Right hindlimb (tissue), 1 donor: ENCODE results near the gene INTS6.

Experiments
- DNase-seq: peaks from one replicate; pipeline ENCODE4 v3.0.0-alpha.2; 2018

Gene INTS6

GRCh38 chr13:51341791-51342190, 111.0 kb downstream of the INTS6 start:
- DNase-seq: no peak

GRCh38 chr13:51341232-51341631, 111.6 kb downstream of the INTS6 start:
- no peak for DNase-seq

- no peak for DNase-seq
Observed at GRCh38 chr13:51339952-51340732, 112.7 kb downstream of the INTS6 start.

- DNase-seq: no peak
Observed at GRCh38 chr13:51339354-51339753, 113.5 kb downstream of the INTS6 start, which contains the start of gene SERPINE3. Gene SERPINE3 (plus strand): TSS chr13:51339691. CDS start chr13:51341092, 1,401 bp downstream.

- no peak for DNase-seq
Observed at GRCh38 chr13:51336746-51337145, 116.1 kb downstream of the INTS6 start.

- DNase-seq: no peak
Observed at GRCh38 chr13:51333826-51334225, 119.0 kb downstream of the INTS6 start.

- DNase-seq: no peak
Observed at GRCh38 chr13:51333421-51333820, 119.4 kb downstream of the INTS6 start.

GRCh38 chr13:51332566-51333361, 120.1 kb downstream of the INTS6 start:
- no peak for DNase-seq

- no peak for DNase-seq
Observed at GRCh38 chr13:51331354-51331861, 121.4 kb downstream of the INTS6 start.

GRCh38 chr13:51330791-51331190, 122.0 kb downstream of the INTS6 start:
- no peak for DNase-seq

GRCh38 chr13:51329606-51330005, 123.2 kb downstream of the INTS6 start:
- DNase-seq: no peak

GRCh38 chr13:51328488-51328887, 124.3 kb downstream of the INTS6 start:
- no peak for DNase-seq

- DNase-seq: no peak
Observed at GRCh38 chr13:51327961-51328360, 124.9 kb downstream of the INTS6 start.

- no peak for DNase-seq
Observed at GRCh38 chr13:51326777-51327176, 126.1 kb downstream of the INTS6 start.

- no peak for DNase-seq
Observed at GRCh38 chr13:51325837-51326236, 127.0 kb downstream of the INTS6 start.

GRCh38 chr13:51324714-51325420, 128.0 kb downstream of the INTS6 start:
- DNase-seq: no peak

- no peak for DNase-seq
Observed at GRCh38 chr13:51323824-51324511, 128.9 kb downstream of the INTS6 start.

GRCh38 chr13:51322826-51323225, 130.0 kb downstream of the INTS6 start:
- no peak for DNase-seq

GRCh38 chr13:51321836-51322235, 131.0 kb downstream of the INTS6 start:
- DNase-seq: no peak

- DNase-seq: no peak
Observed at GRCh38 chr13:51318876-51319275, 134.0 kb downstream of the INTS6 start.

- DNase-seq: no peak
Observed at GRCh38 chr13:51318015-51318414, 134.8 kb downstream of the INTS6 start.

- DNase-seq: no peak
Observed at GRCh38 chr13:51317262-51317661, 135.6 kb downstream of the INTS6 start.

- no peak for DNase-seq
Observed at GRCh38 chr13:51313619-51314018, 139.2 kb downstream of the INTS6 start.
